ENCODE results near the gene FFAR1.

The FFAR1 gene

GRCh38 chr19:35344511-35345031, 3.1 kb upstream of the FFAR1 start:
- no peak overlapping the region for H3K4me3 ChIP-seq (ENCODE audit: low read depth, low read length)
- ChIA-PET CTCF (interaction anchor here (0.9 kb wide), 1 partner anchor 9 kb away, joined by 5 read pairs; no protein-coding TSS in a partner anchor), POLR2A (no interaction called here)
- DNase-seq (ENCODE audit: low read depth, low spot score), result no peak
- no peak for TF ChIP-seq CTCF (IDR thresholded peaks at IDR 0.05; ENCODE audit: insufficient read depth, low read length, missing control alignments)

DNA sequence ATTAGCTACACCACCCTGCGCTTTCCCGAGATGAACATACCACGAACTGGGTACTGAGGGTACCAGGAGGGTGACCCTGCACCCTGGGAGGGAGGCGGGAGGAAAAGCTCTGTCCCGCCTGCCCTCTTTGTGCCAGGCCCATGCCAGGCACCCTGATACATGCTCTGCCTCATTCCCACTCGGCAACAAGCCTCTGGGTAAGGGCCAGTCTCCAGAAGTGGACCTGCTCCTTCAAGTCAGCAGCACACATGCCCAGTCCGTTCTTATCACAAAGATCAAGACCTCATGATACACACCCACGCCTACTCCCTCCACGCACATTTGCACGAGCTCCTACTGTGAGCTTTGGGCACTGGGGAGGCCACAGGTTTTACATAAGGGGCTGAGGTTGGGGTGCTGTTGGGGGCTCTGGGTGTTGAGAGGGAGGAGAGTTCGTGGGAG, 2.0 kb upstream of the FFAR1 start:
- no peak for TF ChIP-seq CTCF (IDR thresholded peaks at IDR 0.05; ENCODE audit: insufficient read depth, low read length, missing control alignments)
- ChIA-PET POLR2A (no interaction called here), CTCF (no interaction called here)
- H3K4me3 ChIP-seq (ENCODE audit: low read depth, low read length), result no peak overlapping the region
- no peak for DNase-seq (ENCODE audit: low read depth, low spot score)

DNA sequence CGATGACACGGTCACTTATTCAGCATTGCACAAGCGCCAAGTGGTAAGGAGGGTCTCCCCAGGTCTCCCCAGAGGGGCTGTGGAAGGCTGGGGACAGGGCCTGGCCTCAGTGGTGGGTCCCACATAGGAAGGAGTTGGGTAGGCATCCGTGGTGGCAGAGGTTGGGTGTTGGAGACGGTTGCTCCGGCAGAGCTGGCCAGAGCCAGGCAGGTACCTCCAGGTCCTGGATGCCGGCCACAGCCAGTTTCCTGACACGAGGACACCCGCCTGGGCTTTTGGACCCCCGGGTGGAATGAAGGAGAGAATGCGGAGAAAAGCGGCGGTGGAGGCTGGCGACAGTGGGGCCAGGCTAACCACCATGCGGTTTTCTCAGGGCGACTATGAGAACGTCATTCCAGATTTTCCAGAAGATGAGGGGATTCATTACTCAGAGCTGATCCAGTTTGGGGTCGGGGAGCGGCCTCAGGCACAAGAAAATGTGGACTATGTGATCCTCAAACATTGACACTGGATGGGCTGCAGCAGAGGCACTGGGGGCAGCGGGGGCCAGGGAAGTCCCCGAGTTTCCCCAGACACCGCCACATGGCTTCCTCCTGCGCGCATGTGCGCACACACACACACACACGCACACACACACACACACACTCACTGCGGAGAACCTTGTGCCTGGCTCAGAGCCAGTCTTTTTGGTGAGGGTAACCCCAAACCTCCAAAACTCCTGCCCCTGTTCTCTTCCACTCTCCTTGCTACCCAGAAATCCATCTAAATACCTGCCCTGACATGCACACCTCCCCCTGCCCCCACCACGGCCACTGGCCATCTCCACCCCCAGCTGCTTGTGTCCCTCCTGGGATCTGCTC, 1.3 kb upstream of the FFAR1 start:
- no peak for DNase-seq (ENCODE audit: low read depth, low spot score)
- POLR2A ChIA-PET, result no interaction called here
- no peak overlapping the region for H3K4me3 ChIP-seq (ENCODE audit: low read depth, low read length)
- no peak for TF ChIP-seq CTCF (IDR thresholded peaks at IDR 0.05; ENCODE audit: insufficient read depth, low read length, missing control alignments)
- CTCF ChIA-PET, result no interaction called here

- no peak for DNase-seq (ENCODE audit: low read depth, low spot score)
- no peak for TF ChIP-seq CTCF (IDR thresholded peaks at IDR 0.05; ENCODE audit: insufficient read depth, low read length, missing control alignments)
- ChIA-PET POLR2A (interaction anchor here (0.6 kb wide), 1 partner anchor 267 kb away, joined by 3 read pairs; no protein-coding TSS in a partner anchor), CTCF (interaction anchor here (0.8 kb wide), 1 partner anchor 163 kb away, joined by 3 read pairs; no protein-coding TSS in a partner anchor)
- H3K4me3 ChIP-seq (ENCODE audit: low read depth, low read length), result no peak overlapping the region
Observed at GRCh38 chr19:35347930-35348298, 212 bp downstream of the FFAR1 start.

- no peak for TF ChIP-seq CTCF (IDR thresholded peaks at IDR 0.05; ENCODE audit: insufficient read depth, low read length, missing control alignments)
- H3K4me3 ChIP-seq (ENCODE audit: low read depth, low read length), result no peak overlapping the region
- ChIA-PET POLR2A (no interaction called here), CTCF (interaction anchor here (1.3 kb wide), 1 partner anchor 143 kb away, joined by 3 read pairs; no protein-coding TSS in a partner anchor)
- DNase-seq (ENCODE audit: low read depth, low spot score), result no peak
Observed at GRCh38 chr19:35348911-35349611, 1.4 kb downstream of the FFAR1 start.
